Lower leg skin (tissue), 4 donors: ENCODE data around the gene CHD3. TPM values are rescaled to one million over a fixed set of nuclear protein-coding genes. Genes with fewer than 3 reads are reported as not detected.

ENCODE experiments used
- DNase-seq, 2 donors: peaks; one replicate each; pipeline ENCODE4 v3.0.0-alpha.2; 2019; ENCODE audit warnings: low spot score in 2 of 2
- H3K4me3 ChIP-seq: fragments of 200-600 bp; sonication (generic); 2 replicates; pipeline ENCODE4 v1.5.1; 2017; ENCODE audit warnings: mild to moderate bottlenecking, low read depth; ENCODE audit not compliant: poor library complexity, severe bottlenecking
- CTCF ChIP-seq, 3 donors: fragments of 450-650 bp; IDR thresholded peaks; one replicate each; pipeline ENCODE4 v1.5.1; 2016; ENCODE audit warnings: antibody characterized with exemption in 3 of 3, mild to moderate bottlenecking in 3 of 3, moderate library complexity in 2 of 3
- POLR2A ChIP-seq, 2 donors: fragments of 450-650 bp; IDR thresholded peaks; one replicate each; pipeline ENCODE4 v1.6.1; 2016 to 2017; ENCODE audit warnings: antibody characterized with exemption in 2 of 2, mild to moderate bottlenecking in 1 of 2, moderate library complexity in 1 of 2
- WGBS, 2 donors: methylation state at CpG; one replicate each; pipeline ENCODE4 v1.1.5; 2018; 5-methylcytosine and 5-hydroxymethylcytosine counted together
- intact Hi-C: fragments of 100-400 bp; cut with DNase I; formaldehyde crosslinking; loops from one replicate; pipeline ENCODE4 v1.15.0; 2023; ENCODE audit warnings: low total_unique reads
- total RNA-seq, 4 donors: library from RNA; depleted of rRNA; stranded (reverse); fragments of >200 nt; gene quantifications; one replicate each; pipeline ENCODE4 v1.1.0, GENCODE V29; 2016

The CHD3 gene
- total RNA-seq, 4 donors from 2014 or later, result 36.8 to 71.1 (median 54.8) TPM

- no peak overlapping the region for H3K4me3 ChIP-seq
- no peak for DNase-seq
- WGBS, 2 donors, result 92 to 93% methylated on average over 6 of the region's 6 CpGs
Observed at GRCh38 chr17:7940743-7941142, 52.2 kb downstream of the CHD3 start.

GRCh38 chr17:7943291-7943690 lies 54.7 kb downstream of the CHD3 start:
- 83 to 85% methylated on average over 13 of the region's 13 CpGs for WGBS, 2 donors
- TF ChIP-seq POLR2A (IDR thresholded peaks at IDR 0.05) (no peak), CTCF (IDR thresholded peaks at IDR 0.05) (no peak)
- no peak overlapping the region for H3K4me3 ChIP-seq
- no peak for DNase-seq
- intact Hi-C loops, result no loop called here

More at GRCh38 chr17:7940743-7941142, 52.2 kb downstream of the CHD3 start:
- TF ChIP-seq POLR2A (IDR thresholded peaks at IDR 0.05) (no peak), CTCF (IDR thresholded peaks at IDR 0.05) (no peak)
- intact Hi-C loops, result no loop called here

- WGBS, 2 donors, result 89 to 90% methylated on average over 9 of the region's 9 CpGs
- DNase-seq, result peak in 1 of 2 donors; percentile 79
- TF ChIP-seq CTCF (IDR thresholded peaks at IDR 0.05) (no peak), POLR2A (IDR thresholded peaks at IDR 0.05) (no peak)
- intact Hi-C loops, result no loop called here
- H3K4me3 ChIP-seq, result no peak overlapping the region
Observed at GRCh38 chr17:7944326-7944725, 55.7 kb downstream of the CHD3 start.

- DNase-seq, result no peak
- 85% methylated on average over 7 of the region's 7 CpGs for WGBS, 2 donors
- H3K4me3 ChIP-seq, result no peak overlapping the region
- TF ChIP-seq POLR2A (IDR thresholded peaks at IDR 0.05) (no peak), CTCF (IDR thresholded peaks at IDR 0.05) (no peak)
- intact Hi-C loops, result no loop called here
Observed at GRCh38 chr17:7945651-7946050, 57.1 kb downstream of the CHD3 start.

GRCh38 chr17:7946441-7946840 lies 57.9 kb downstream of the CHD3 start:
- TF ChIP-seq POLR2A (IDR thresholded peaks at IDR 0.05), result no peak
- no peak for TF ChIP-seq CTCF (IDR thresholded peaks at IDR 0.05)
- 72 to 75% methylated on average over 5 of the region's 5 CpGs for WGBS, 2 donors
- H3K4me3 ChIP-seq, result no peak overlapping the region
- intact Hi-C loops, result no loop called here
- no peak for DNase-seq

GRCh38 chr17:7947651-7948050 lies 59.1 kb downstream of the CHD3 start:
- intact Hi-C loops, result no loop called here
- no peak for DNase-seq
- no peak overlapping the region for H3K4me3 ChIP-seq
- WGBS, 2 donors, result 82 to 90% methylated on average over 5 of the region's 5 CpGs
- TF ChIP-seq CTCF (IDR thresholded peaks at IDR 0.05) (no peak), POLR2A (IDR thresholded peaks at IDR 0.05) (no peak)
